T-helper 2 cell (primary cell): ENCODE results near the gene TINAGL1.
"Not testable (repeated sequence)": the region's sequence is repeated elsewhere in the genome, so short reads cannot be mapped to it uniquely, and the experiment has no call there.

Source experiments
- DNase-seq, 5 experiments: peaks; one replicate each; pipeline versions ENCODE4 v3.0.0 to v3.0.0-alpha.2; 2012 to 2022

The TINAGL1 gene

GRCh38 chr1:31584869-31585735 lies 8.8 kb downstream of the TINAGL1 start:
- no peak for DNase-seq

GRCh38 chr1:31585736-31586365 lies 9.5 kb downstream of the TINAGL1 start:
- no peak for DNase-seq

GRCh38 chr1:31586376-31587327 lies 10.3 kb downstream of the TINAGL1 start:
- DNase-seq = no peak

- not testable (repeated sequence) for DNase-seq
Observed at GRCh38 chr1:31587328-31587699, 11.0 kb downstream of the TINAGL1 start.

GRCh38 chr1:31587720-31588423 lies 11.6 kb downstream of the TINAGL1 start:
- peak in 3 of 5 experiments; percentile 15 to 45 (median 24) for DNase-seq

GRCh38 chr1:31588751-31589515 lies 12.6 kb downstream of the TINAGL1 start:
- DNase-seq = no peak

GRCh38 chr1:31591425-31592093 lies 15.2 kb downstream of the TINAGL1 start:
- no peak for DNase-seq

- DNase-seq = no peak
Observed at GRCh38 chr1:31592132-31592531, 15.8 kb downstream of the TINAGL1 start.

- DNase-seq = no peak
Observed at GRCh38 chr1:31593136-31593665, 16.9 kb downstream of the TINAGL1 start.

- peak in 4 of 5 experiments; percentile 11 to 72 (median 40) for DNase-seq
Observed at GRCh38 chr1:31593770-31594632, 17.7 kb downstream of the TINAGL1 start.

- no peak for DNase-seq
Observed at GRCh38 chr1:31595836-31596736, 19.8 kb downstream of the TINAGL1 start.

- DNase-seq = peak in 1 of 5 experiments; percentile 31
Observed at GRCh38 chr1:31596737-31597097, 20.4 kb downstream of the TINAGL1 start.

GRCh38 chr1:31598980-31599379 lies 22.7 kb downstream of the TINAGL1 start:
- no peak for DNase-seq

GRCh38 chr1:31600641-31601040 lies 24.3 kb downstream of the TINAGL1 start:
- no peak for DNase-seq

- DNase-seq = no peak
Observed at GRCh38 chr1:31602081-31602480, 25.8 kb downstream of the TINAGL1 start.

- peak in 1 of 5 experiments; percentile 56 for DNase-seq
Observed at GRCh38 chr1:31605908-31606427, 29.7 kb downstream of the TINAGL1 start.

- no peak for DNase-seq
Observed at GRCh38 chr1:31607360-31607759, 31.0 kb downstream of the TINAGL1 start.

GRCh38 chr1:31609514-31610118 lies 33.3 kb downstream of the TINAGL1 start:
- no peak for DNase-seq
